Loucy (cell line): Measurements from ENCODE around the gene PTPRS.

Experiments used
- EZH2phosphoT487 ChIP-seq: fragments of 200-600 bp; IDR thresholded peaks from 2 replicates; pipeline ENCODE4 v1.6.1; 2018; ENCODE audit warnings: antibody characterized with exemption, mild to moderate bottlenecking, moderate library complexity, borderline replicate concordance
- TF ChIP-seq, protein P1 (sequence below): fragments of 200-600 bp; sonication (generic); conservative IDR thresholded peaks from 2 replicates; pipeline ENCODE4 v1.5.1; 2014; ENCODE audit warnings: mild to moderate bottlenecking, antibody characterized with exemption, low read length

GRCh38 chr19:5326545-5326944, 14.1 kb downstream of the PTPRS start:
- TF ChIP-seq, protein P1, sequence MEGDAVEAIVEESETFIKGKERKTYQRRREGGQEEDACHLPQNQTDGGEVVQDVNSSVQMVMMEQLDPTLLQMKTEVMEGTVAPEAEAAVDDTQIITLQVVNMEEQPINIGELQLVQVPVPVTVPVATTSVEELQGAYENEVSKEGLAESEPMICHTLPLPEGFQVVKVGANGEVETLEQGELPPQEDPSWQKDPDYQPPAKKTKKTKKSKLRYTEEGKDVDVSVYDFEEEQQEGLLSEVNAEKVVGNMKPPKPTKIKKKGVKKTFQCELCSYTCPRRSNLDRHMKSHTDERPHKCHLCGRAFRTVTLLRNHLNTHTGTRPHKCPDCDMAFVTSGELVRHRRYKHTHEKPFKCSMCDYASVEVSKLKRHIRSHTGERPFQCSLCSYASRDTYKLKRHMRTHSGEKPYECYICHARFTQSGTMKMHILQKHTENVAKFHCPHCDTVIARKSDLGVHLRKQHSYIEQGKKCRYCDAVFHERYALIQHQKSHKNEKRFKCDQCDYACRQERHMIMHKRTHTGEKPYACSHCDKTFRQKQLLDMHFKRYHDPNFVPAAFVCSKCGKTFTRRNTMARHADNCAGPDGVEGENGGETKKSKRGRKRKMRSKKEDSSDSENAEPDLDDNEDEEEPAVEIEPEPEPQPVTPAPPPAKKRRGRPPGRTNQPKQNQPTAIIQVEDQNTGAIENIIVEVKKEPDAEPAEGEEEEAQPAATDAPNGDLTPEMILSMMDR: no peak
- no peak for TF ChIP-seq EZH2phosphoT487
